NCI-H2196 treated with DMSO at 0.1 percent for 48 hours (cell line): ENCODE results near the gene BMPER.
A peak's percentile ranks its signal among the peaks of the same experiment; 100 is the strongest.

Source experiments
- DNase-seq: peaks from one replicate; lab custom pipeline; 2025; ENCODE audit not compliant: unreplicated experiment; lab: John Stamatoyannopoulos, UW

BMPER gene

GRCh38 chr7:34131371-34131770, 226.0 kb downstream of the BMPER start:
- DNase-seq: no peak

GRCh38 chr7:34133356-34133982, 228.1 kb downstream of the BMPER start:
- DNase-seq: no peak

GRCh38 chr7:34133983-34134782, 228.8 kb downstream of the BMPER start:
- peak; percentile 38 for DNase-seq

- DNase-seq: no peak
Measured at GRCh38 chr7:34135924-34136323, 230.6 kb downstream of the BMPER start.

- no peak for DNase-seq
Measured at GRCh38 chr7:34136698-34137097, 231.4 kb downstream of the BMPER start.

GRCh38 chr7:34137176-34137575, 231.8 kb downstream of the BMPER start:
- no peak for DNase-seq

- peak; percentile 38 for DNase-seq
Measured at GRCh38 chr7:34138483-34138882, 233.1 kb downstream of the BMPER start.

- no peak for DNase-seq
Measured at GRCh38 chr7:34139086-34139485, 233.7 kb downstream of the BMPER start.

GRCh38 chr7:34140066-34140465, 234.7 kb downstream of the BMPER start:
- DNase-seq: no peak

- DNase-seq: no peak
Measured at GRCh38 chr7:34143402-34143801, 238.1 kb downstream of the BMPER start.

- DNase-seq: no peak
Measured at GRCh38 chr7:34145603-34146002, 240.3 kb downstream of the BMPER start.

GRCh38 chr7:34153656-34154270, 248.4 kb downstream of the BMPER start:
- DNase-seq: no peak

- no peak for DNase-seq
Measured at GRCh38 chr7:34155220-34155908, 250.0 kb downstream of the BMPER start.

GRCh38 chr7:34156336-34156735, 251.0 kb downstream of the BMPER start:
- no peak for DNase-seq

- no peak for DNase-seq
Measured at GRCh38 chr7:34157137-34157536, 251.8 kb downstream of the BMPER start.

- DNase-seq: no peak
Measured at GRCh38 chr7:34158368-34159153, 253.2 kb downstream of the BMPER start.

GRCh38 chr7:34160261-34160752, 255.0 kb downstream of the BMPER start:
- no peak for DNase-seq

GRCh38 chr7:34162027-34162565, 256.8 kb downstream of the BMPER start:
- no peak for DNase-seq

GRCh38 chr7:34162677-34163076, 257.3 kb downstream of the BMPER start:
- no peak for DNase-seq

- DNase-seq: no peak
Measured at GRCh38 chr7:34163956-34164355, 258.6 kb downstream of the BMPER start.
